Activated naive CD4-positive, alpha-beta T cell treated with anti-CD3 and anti-CD28 coated beads for 36 hours (primary cell): Measurements from ENCODE around the gene C1QTNF6. TPM values are rescaled to one million over a fixed set of nuclear protein-coding genes. Genes with fewer than 3 reads are reported as not detected.

ENCODE experiments used
- CTCF ChIA-PET: fragments of 350-600 bp; sonication (Branson Sonifier 250); formaldehyde crosslinking; loops from one replicate; lab custom pipeline; 2021; ENCODE audit warnings: antibody characterized with exemption; lab: Charles Lee
- DNase-seq: peaks from one replicate; pipeline ENCODE4 v3.0.0-alpha.2; 2020
- H3K27ac Mint-ChIP-seq: one replicate; pipeline ENCODE4 v1.8.0; 2021; ENCODE audit warnings: mild to moderate bottlenecking, mixed read lengths
- H3K27me3 Mint-ChIP-seq: one replicate; pipeline ENCODE4 v1.8.0; 2021; ENCODE audit warnings: low read depth, mixed read lengths
- H3K36me3 Mint-ChIP-seq: one replicate; pipeline ENCODE4 v1.8.0; 2021; ENCODE audit warnings: low read depth, mixed read lengths
- H3K4me1 Mint-ChIP-seq: one replicate; pipeline ENCODE4 v1.8.0; 2021; ENCODE audit warnings: low read depth, mixed read lengths
- H3K4me3 Mint-ChIP-seq: one replicate; pipeline ENCODE4 v1.8.0; 2021; ENCODE audit warnings: mild to moderate bottlenecking, moderate library complexity, mixed read lengths
- H3K9me3 Mint-ChIP-seq: one replicate; pipeline ENCODE4 v1.8.0; 2021; ENCODE audit warnings: mixed read lengths
- intact Hi-C: fragments of 100-400 bp; cut with micrococcal nuclease; formaldehyde crosslinking; loops from one replicate; pipeline ENCODE4 v1.15.1; 2023
- total RNA-seq, 2 experiments: library from RNA; stranded (reverse); gene quantifications; one replicate each; pipeline ENCODE4 v1.2.3, GENCODE V29; 2021

C1QTNF6 gene
- total RNA-seq, 2 experiments from 2014 or later = 13.4 to 13.6 TPM

DNA sequence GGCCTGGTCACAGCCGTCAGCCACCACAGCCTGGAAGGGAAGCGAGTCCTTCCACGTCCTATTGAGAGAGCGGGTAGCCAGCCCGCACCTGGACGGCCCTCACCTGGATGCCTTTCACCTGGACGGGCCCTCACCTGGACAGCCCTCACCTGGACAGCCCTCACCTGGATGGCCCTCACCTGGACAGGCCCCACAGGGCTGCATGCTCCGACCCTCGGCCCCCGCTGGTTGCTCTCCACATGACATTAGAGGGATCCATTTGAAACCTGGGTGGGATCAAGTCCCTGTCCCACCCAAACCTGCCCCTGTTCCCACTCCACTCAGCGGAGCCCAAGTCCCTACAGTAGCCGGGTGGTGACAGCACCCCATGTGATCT is 3.7 kb downstream of the C1QTNF6 start:
- intact Hi-C loops = no loop called here
- peaks cover 25% of the 10 kb centered on the region for H3K4me1 Mint-ChIP-seq
- H3K27me3 Mint-ChIP-seq = no peaks in the 10 kb centered on the region
- H3K27ac Mint-ChIP-seq = no peak overlapping the region
- no peak overlapping the region for H3K4me3 Mint-ChIP-seq
- H3K9me3 Mint-ChIP-seq = no peaks in the 10 kb centered on the region
- peaks cover 2% of the 10 kb centered on the region for H3K36me3 Mint-ChIP-seq
- CTCF ChIA-PET = no interaction called here
- no peak for DNase-seq

DNA sequence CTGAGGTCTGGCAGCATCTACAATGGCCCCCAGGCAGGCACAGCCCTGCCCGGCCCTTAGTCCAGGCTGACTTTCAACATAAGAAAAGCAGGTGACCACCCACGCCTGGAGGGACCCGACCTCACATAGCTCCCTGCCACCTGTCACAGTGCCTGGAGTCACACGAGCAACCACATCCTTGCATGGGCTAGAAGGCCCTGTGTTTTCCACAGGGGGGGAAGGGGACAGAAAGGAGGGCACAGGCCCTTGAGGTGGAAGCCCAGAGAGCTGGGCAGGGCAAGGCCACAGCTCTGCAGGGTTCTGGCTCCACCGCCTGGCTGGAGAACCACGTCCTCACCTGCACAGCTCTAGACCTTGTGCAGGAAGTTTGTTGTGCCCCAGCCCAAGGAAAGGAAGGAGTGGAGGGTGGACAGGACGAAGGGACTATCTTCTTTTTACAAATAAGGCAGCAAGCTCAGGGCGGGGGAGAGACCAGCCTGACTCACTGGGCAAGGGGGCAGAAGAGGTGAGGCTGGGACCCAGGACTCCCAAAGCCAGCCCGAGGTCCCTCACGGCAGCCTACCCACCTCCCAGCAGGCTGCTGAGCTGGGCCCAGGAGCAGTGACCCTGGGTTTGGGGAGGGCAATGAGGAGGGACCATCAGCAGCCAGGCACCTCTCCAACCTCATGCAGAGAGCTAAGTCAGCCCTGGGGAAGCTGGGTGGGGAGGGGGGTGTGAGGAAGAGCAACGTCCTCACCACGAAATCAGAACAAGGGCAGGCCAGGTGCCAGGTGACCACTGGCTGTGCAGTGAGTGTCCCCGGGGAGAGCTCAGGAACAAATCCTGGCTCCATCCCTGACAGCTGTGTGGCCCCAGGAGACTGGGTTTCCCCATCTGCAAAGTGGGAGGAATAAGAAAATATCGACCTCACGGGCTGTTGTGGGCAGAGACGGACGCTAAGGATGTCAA is 4.3 kb downstream of the C1QTNF6 start:
- Mint-ChIP-seq H3K4me3 (no peak overlapping the region), H3K27ac (no peak overlapping the region), H3K36me3 (peaks cover 2% of the 10 kb centered on the region), H3K9me3 (no peaks in the 10 kb centered on the region), H3K4me1 (peaks cover 19% of the 10 kb centered on the region), H3K27me3 (no peaks in the 10 kb centered on the region)
- intact Hi-C loops = no loop called here
- DNase-seq = no peak
- CTCF ChIA-PET = no interaction called here

DNA sequence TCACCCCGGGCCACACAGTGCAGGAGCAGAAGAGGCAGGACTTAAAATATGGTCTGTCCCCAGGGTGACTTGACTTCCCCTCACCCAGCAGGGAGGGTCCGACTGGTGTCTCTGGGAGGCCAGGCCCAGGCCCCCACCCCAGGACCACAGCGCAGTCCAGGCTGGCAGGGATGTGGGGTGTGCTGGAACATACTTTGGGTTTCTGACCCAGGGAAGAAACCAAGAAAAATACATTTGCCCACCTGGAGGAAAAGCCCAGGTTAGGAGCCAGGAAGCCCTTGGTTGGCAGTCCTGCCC is 5.2 kb downstream of the C1QTNF6 start:
- no peak overlapping the region for H3K27ac Mint-ChIP-seq
- intact Hi-C loops = no loop called here
- CTCF ChIA-PET = no interaction called here
- peaks cover 2% of the 10 kb centered on the region for H3K36me3 Mint-ChIP-seq
- H3K4me1 Mint-ChIP-seq = peaks cover 15% of the 10 kb centered on the region
- H3K9me3 Mint-ChIP-seq = no peaks in the 10 kb centered on the region
- H3K27me3 Mint-ChIP-seq = no peaks in the 10 kb centered on the region
- no peak for DNase-seq
- H3K4me3 Mint-ChIP-seq = no peak overlapping the region

DNA sequence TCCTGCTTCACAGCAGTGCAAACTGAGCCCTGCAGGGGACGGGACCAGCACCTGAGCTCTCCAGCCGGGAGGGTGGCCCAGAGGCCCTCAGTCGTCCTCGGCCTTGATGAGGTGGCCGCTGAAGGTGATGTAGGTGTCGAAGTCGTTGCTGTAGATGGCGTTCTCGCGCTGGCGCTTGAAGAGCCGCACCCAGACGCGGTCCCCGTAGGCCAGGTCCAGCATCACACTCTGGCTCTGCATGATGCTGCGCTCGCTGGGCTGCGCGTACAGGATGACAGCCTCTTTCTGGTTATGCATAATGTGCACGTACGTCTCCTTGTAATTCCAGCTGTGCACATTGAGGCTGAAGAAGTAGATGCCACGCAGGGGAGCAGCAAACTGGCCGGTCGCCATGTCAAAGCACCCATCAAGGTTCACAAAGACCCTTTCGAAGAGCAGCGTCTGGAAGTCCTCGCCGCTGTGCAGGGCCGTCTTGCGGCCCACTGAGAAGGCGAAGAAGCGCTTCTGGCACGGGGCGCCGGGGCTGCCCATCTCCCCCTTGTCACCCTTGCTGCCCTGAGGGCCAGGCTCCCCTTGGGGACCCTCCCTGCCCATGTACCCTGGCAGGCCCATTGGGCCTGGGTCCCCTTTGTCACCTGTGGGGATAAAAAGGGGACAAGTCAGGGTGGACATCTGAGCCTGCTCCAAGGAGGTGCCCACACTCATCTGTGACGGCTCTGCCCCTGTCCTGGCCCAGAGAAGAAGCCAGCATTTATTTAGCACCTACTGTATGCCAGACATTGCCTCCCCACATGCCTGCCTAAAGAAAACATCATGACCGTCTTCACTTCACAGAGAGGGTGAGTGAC is 5.7 kb downstream of the C1QTNF6 start:
- H3K4me3 Mint-ChIP-seq = no peak overlapping the region
- no peaks in the 10 kb centered on the region for H3K36me3 Mint-ChIP-seq
- intact Hi-C loops = no loop called here
- CTCF ChIA-PET = no interaction called here
- H3K27me3 Mint-ChIP-seq = no peaks in the 10 kb centered on the region
- H3K27ac Mint-ChIP-seq = no peak overlapping the region
- peaks cover 13% of the 10 kb centered on the region for H3K4me1 Mint-ChIP-seq
- no peaks in the 10 kb centered on the region for H3K9me3 Mint-ChIP-seq
- no peak for DNase-seq

DNA sequence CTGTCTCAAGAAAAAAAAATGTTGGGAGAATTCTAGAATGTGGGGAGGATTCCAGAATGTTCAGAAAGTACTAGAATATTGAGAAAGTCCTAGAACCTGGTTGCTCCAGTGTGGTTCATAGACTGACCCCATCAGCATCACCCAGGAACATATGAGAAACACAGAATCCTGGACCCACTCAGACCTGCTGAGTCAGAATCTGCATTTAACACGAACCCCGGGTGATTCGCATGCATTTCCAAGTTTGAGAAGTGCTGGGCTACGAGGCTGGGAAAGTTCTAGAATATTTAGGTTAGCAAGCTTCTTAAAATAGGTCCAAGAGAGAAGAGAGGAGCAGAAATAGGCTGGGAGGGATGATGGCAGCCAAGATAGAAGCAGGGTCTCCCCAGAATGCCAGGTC is 6.4 kb downstream of the C1QTNF6 start:
- H3K4me1 Mint-ChIP-seq = peaks cover 14% of the 10 kb centered on the region
- H3K27ac Mint-ChIP-seq = no peak overlapping the region
- no peak for DNase-seq
- H3K9me3 Mint-ChIP-seq = no peaks in the 10 kb centered on the region
- no peaks in the 10 kb centered on the region for H3K36me3 Mint-ChIP-seq
- CTCF ChIA-PET = no interaction called here
- H3K27me3 Mint-ChIP-seq = no peaks in the 10 kb centered on the region
- intact Hi-C loops = no loop called here
- H3K4me3 Mint-ChIP-seq = no peak overlapping the region

DNA sequence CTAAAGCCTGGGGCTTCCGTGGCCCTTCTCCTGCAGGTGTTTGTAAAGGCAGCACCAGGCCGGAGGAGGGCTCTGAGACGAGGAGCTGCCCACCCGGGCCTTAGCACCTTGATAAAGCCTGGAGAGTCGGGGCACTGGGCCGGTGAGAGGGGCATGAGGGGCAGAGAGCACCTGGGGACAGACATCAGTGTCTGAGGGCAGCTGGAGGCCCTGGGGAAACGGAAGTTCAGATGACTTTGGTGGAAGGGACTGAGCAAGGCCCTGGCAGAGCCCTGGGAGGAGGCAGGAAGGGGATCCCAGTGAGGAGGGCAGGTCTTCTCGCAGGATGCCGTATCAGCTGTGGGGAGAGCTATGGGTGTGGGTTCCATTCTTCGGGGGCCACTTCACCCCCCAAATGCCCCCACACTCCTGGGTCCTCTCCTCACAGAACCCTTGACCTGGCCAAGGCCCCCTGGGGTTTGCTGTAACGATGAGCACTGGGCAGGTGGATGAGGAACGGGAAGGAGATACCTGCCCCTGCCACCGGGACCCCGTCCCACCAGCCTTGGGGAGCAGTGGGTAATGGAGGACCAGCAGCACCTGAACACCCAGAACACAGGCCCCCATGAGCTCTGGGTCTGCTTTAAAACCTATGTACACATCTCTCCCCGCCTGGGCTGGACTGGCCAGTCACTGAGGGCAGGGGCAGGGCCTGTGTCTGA is 7.4 kb downstream of the C1QTNF6 start:
- Mint-ChIP-seq H3K4me3 (no peak overlapping the region), H3K27ac (no peak overlapping the region), H3K36me3 (no peaks in the 10 kb centered on the region), H3K27me3 (no peaks in the 10 kb centered on the region), H3K9me3 (no peaks in the 10 kb centered on the region), H3K4me1 (peaks cover 12% of the 10 kb centered on the region)
- CTCF ChIA-PET = interaction anchor here (1.3 kb wide), 1 partner anchor 17 kb away, joined by 3 read pairs; no protein-coding TSS in a partner anchor
- DNase-seq = no peak
- intact Hi-C loops = no loop called here

DNA sequence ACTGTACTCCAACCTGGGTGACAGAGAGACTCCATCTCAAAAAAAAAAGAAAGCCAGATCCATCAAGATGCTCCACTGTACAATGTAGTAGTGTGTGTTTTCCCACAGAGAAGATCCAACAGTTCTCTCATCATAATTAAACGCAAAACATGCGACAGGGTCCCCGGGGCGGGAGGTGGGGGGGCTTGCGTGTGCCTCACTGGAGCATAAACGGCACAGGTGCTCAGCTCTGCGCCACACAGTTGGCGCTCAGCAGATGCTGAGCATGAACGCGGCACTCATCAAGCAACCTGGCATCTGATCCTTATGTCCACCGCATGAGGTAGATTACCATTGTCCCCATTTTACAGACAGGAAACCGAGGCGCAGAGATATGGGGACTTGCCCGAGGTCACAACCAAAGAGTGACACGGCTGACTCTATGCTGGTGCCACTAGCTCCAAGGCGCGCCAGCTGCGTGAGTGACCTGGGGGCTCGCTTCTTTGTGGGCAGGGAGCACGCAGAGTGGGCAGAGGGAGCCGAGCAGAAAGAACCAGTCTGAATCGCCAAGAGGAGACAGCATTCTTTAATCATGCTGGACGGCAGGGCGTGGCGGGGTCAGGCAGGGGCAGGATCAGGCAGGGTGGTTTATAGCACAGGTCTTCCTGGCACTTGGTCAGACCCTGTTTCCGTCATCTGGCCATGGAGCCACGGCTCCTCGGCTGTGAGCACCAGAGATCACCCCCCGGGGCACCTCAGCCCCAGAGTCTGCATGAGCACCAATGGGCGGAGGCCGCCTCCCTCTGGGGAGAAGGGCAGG is 8.2 kb downstream of the C1QTNF6 start:
- Mint-ChIP-seq H3K27me3 (no peaks in the 10 kb centered on the region), H3K36me3 (no peaks in the 10 kb centered on the region), H3K4me1 (peaks cover 12% of the 10 kb centered on the region), H3K4me3 (no peak overlapping the region), H3K27ac (no peak overlapping the region), H3K9me3 (no peaks in the 10 kb centered on the region)
- intact Hi-C loops = no loop called here
- no peak for DNase-seq
- CTCF ChIA-PET = interaction anchor here (1.3 kb wide), 1 partner anchor 18 kb away, joined by 3 read pairs; no protein-coding TSS in a partner anchor

DNA sequence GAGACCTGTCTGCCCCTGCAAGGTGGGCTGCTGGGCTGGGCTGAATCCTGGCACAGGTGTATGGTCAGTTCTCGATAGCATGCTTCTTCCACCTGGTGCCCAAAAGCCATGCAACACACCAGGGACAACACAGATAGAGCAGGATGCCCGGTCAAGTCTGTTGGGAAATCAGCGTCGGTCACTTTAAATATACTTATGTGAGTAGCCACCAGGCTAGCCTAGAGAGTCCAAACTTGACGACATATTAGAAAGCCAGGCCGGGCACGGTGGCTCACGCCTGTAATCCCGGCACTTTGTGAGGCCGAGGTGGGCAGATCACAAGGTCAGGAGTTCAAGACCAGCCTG is 8.9 kb downstream of the C1QTNF6 start:
- no peak for DNase-seq
- CTCF ChIA-PET = no interaction called here
- intact Hi-C loops = no loop called here
- H3K4me1 Mint-ChIP-seq = peaks cover 12% of the 10 kb centered on the region
- H3K27ac Mint-ChIP-seq = no peak overlapping the region
- H3K9me3 Mint-ChIP-seq = no peaks in the 10 kb centered on the region
- no peaks in the 10 kb centered on the region for H3K27me3 Mint-ChIP-seq
- no peak overlapping the region for H3K4me3 Mint-ChIP-seq
- no peaks in the 10 kb centered on the region for H3K36me3 Mint-ChIP-seq

DNA sequence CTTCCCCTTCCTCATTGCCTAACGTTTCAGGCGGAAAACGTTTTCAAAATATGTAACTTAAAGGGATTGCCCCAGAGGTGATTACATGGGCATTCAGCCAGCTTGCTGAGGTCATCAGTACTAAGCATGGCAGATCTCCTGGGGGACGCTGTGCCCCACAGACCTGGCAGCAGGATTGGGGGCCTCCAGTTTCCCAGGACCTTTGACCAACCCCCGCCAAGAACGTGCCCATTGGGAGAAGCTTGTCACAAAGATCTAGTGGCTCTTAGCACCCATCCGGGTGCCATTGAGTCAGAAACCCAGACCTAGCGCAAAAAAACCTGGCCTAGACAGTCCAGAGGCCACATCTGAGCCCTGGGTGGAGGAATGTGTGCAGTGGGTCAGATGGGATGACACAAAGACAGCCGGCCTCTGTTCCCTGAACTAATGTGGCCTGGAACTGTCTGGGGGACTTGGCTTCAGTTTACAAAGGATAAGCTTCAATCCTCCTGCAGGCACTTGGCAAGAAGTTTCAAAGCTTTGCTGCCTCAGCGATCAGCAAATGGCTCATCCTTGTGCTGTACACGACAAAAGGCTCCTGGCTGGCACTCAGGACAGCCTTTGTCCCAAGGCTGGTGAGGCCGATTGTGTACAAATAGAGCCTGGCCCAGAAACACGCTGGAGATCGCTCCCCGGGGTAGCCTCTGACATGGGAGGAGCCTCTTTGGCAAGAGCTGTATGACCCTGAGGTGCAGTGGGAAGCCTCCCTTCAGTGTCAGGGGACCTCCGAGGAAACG is 9.5 kb downstream of the C1QTNF6 start:
- H3K27ac Mint-ChIP-seq = no peak overlapping the region
- no peak overlapping the region for H3K4me3 Mint-ChIP-seq
- H3K9me3 Mint-ChIP-seq = no peaks in the 10 kb centered on the region
- intact Hi-C loops = no loop called here
- peaks cover 12% of the 10 kb centered on the region for H3K4me1 Mint-ChIP-seq
- CTCF ChIA-PET = interaction anchor here (3.6 kb wide), 1 partner anchor 12 kb away, joined by 14 read pairs; no protein-coding TSS in a partner anchor
- no peak for DNase-seq
- no peaks in the 10 kb centered on the region for H3K36me3 Mint-ChIP-seq
- H3K27me3 Mint-ChIP-seq = no peaks in the 10 kb centered on the region

DNA sequence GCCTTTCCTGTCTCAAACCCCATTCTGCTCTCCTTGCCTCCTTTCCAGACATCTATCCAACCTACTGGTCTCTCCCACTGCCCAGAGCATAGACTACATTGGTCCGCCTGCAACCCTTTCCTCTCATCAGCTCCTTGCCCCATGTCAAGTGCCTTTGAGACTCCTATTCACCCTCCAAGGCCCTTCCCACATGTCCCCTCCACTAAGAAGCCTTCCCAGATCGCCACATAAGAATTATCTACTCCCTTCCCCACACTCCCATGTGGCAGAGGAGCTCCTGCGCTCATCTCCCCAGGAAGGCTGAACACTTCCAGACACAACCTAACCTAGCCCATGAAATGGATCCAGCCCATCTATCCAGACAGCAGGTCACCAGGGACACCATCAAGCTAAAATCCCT is 10.3 kb downstream of the C1QTNF6 start:
- no peaks in the 10 kb centered on the region for H3K36me3 Mint-ChIP-seq
- H3K27me3 Mint-ChIP-seq = no peaks in the 10 kb centered on the region
- intact Hi-C loops = no loop called here
- CTCF ChIA-PET = interaction anchor here (0.7 to 3.6 kb wide), 2 partner anchors 11 to 125 kb away, joined by 3 to 14 read pairs; no protein-coding TSS in a partner anchor
- H3K4me1 Mint-ChIP-seq = peaks cover 12% of the 10 kb centered on the region
- H3K9me3 Mint-ChIP-seq = no peaks in the 10 kb centered on the region
- no peak overlapping the region for H3K27ac Mint-ChIP-seq
- no peak overlapping the region for H3K4me3 Mint-ChIP-seq
- DNase-seq = no peak

DNA sequence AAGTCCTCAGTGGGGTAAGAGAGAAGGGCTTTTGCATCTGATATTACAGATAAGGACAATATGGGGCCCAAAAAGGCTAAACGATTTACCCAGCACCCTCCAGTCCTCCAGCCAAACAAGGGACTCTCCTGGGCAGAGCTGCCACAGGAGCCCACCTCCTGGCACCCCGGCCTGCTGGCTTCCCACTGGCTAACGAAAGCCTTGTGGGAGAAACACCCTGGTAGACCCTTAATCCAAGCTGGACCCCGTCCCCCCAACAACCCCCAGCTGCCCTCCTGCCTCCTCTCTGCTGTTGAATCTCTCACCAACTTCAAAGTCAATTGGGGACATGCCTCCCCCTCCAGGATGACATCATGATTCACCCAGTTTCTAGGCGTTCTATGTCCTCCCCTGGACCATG is 10.8 kb downstream of the C1QTNF6 start:
- Mint-ChIP-seq H3K36me3 (no peaks in the 10 kb centered on the region), H3K4me1 (peaks cover 12% of the 10 kb centered on the region), H3K9me3 (no peaks in the 10 kb centered on the region), H3K4me3 (no peak overlapping the region), H3K27ac (no peak overlapping the region), H3K27me3 (no peaks in the 10 kb centered on the region)
- intact Hi-C loops = no loop called here
- no peak for DNase-seq
- CTCF ChIA-PET = interaction anchor here (0.7 to 3.6 kb wide), 2 partner anchors 11 to 125 kb away, joined by 3 to 14 read pairs; no protein-coding TSS in a partner anchor
